Hematopoietic multipotent progenitor cell treated with erythropoietin and hydrocortisone succinate and interleukin-3 and kit ligand, for 6 days (in vitro differentiated cells): ENCODE data around the gene TAP1.
A peak's percentile ranks its signal among the peaks of the same experiment; 100 is the strongest.
"Not testable (repeated sequence)": the region's sequence is repeated elsewhere in the genome, so short reads cannot be mapped to it uniquely, and the experiment has no call there.

Experiments used
- DNase-seq: peaks from one replicate; pipeline ENCODE4 v3.0.0-alpha.2; 2015

TAP1 gene

GRCh38 chr6:32853541-32854375, at the start of gene TAP1, which contains the start of gene PSMB9:
Gene TAP1 (minus strand): TSS chr6:32853704. CDS start chr6:32853636, 68 bp downstream.
Gene PSMB9 (plus strand): TSS chr6:32854192. CDS start chr6:32854230, 38 bp downstream.
- DNase-seq: peak; percentile 95

- DNase-seq: no peak
Measured at GRCh38 chr6:32895006-32895345, 41.5 kb upstream of the TAP1 start.

GRCh38 chr6:32894085-32895005, 40.8 kb upstream of the TAP1 start:
- peak; percentile 95 for DNase-seq

GRCh38 chr6:32890831-32891230, 37.3 kb upstream of the TAP1 start:
- peak; percentile 17 for DNase-seq

- no peak for DNase-seq
Measured at GRCh38 chr6:32889533-32889932, 36.0 kb upstream of the TAP1 start.

- DNase-seq: no peak
Measured at GRCh38 chr6:32888576-32888975, 35.1 kb upstream of the TAP1 start.

- no peak for DNase-seq
Measured at GRCh38 chr6:32887616-32888015, 34.1 kb upstream of the TAP1 start.

GRCh38 chr6:32886681-32887383, 33.3 kb upstream of the TAP1 start:
- no peak for DNase-seq

GRCh38 chr6:32885698-32886286, 32.3 kb upstream of the TAP1 start:
- DNase-seq: peak; percentile 94

- DNase-seq: no peak
Measured at GRCh38 chr6:32883789-32884188, 30.3 kb upstream of the TAP1 start.

GRCh38 chr6:32882879-32883250, 29.4 kb upstream of the TAP1 start:
- DNase-seq: no peak

- DNase-seq: not testable (repeated sequence)
Measured at GRCh38 chr6:32880962-32881361, 27.5 kb upstream of the TAP1 start.

GRCh38 chr6:32879691-32880090, 26.2 kb upstream of the TAP1 start:
- no peak for DNase-seq

- no peak for DNase-seq
Measured at GRCh38 chr6:32876603-32877002, 23.1 kb upstream of the TAP1 start.

- not testable (repeated sequence) for DNase-seq
Measured at GRCh38 chr6:32873947-32874346, 20.4 kb upstream of the TAP1 start.

- DNase-seq: peak; percentile 91
Measured at GRCh38 chr6:32868257-32868788, 14.8 kb upstream of the TAP1 start.

GRCh38 chr6:32867554-32868256, 14.2 kb upstream of the TAP1 start:
- DNase-seq: peak; percentile 26

- peak; percentile 18 for DNase-seq
Measured at GRCh38 chr6:32867022-32867477, 13.5 kb upstream of the TAP1 start.

GRCh38 chr6:32865724-32866443, 12.4 kb upstream of the TAP1 start:
- no peak for DNase-seq

- no peak for DNase-seq
Measured at GRCh38 chr6:32862725-32863124, 9.2 kb upstream of the TAP1 start.

- DNase-seq: no peak
Measured at GRCh38 chr6:32860674-32861073, 7.2 kb upstream of the TAP1 start.
